Fibroblast of lung (primary cell): ENCODE measurements around the gene C1QTNF7.

ENCODE experiments used
- EZH2 ChIP-seq: IDR thresholded peaks from 2 replicates; pipeline ENCODE4 v1.5.1; 2012; ENCODE audit warnings: low read length, control low read depth, mild to moderate bottlenecking; ENCODE audit errors: missing control alignments
- TF ChIP-seq, protein P1 (sequence below), 2 donors: IDR thresholded peaks in 1 of 2; conservative IDR thresholded peaks in 1 of 2; 1 replicate in 1 of 2; 2 replicates in 1 of 2; pipeline ENCODE4 v1.5.1; 2011 to 2012; ENCODE audit warnings: low read length in 2 of 2, control low read depth in 1 of 2, inconsistent platforms in 1 of 2, low read depth in 1 of 2, mild to moderate bottlenecking in 1 of 2

DNA sequence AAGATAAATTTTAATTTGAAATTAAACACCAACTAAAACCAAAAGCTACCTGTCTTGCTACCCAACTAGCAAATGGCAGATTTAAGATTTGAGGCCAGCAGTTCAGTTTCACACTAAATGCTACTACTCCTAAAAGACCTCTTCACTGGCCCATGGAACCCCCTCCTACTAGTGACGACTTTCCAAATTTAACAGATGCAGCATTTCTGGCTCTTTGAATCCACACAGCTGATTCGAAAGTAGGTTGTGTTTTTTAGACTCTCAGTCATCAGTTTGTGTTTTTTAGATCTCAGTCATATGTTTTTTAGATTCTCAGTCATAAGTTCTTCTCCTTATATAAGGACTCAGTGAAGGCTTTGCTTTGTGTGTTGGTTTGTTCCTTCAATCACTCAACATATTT, 30.8 kb downstream of the C1QTNF7 start:
- TF ChIP-seq, protein P1, sequence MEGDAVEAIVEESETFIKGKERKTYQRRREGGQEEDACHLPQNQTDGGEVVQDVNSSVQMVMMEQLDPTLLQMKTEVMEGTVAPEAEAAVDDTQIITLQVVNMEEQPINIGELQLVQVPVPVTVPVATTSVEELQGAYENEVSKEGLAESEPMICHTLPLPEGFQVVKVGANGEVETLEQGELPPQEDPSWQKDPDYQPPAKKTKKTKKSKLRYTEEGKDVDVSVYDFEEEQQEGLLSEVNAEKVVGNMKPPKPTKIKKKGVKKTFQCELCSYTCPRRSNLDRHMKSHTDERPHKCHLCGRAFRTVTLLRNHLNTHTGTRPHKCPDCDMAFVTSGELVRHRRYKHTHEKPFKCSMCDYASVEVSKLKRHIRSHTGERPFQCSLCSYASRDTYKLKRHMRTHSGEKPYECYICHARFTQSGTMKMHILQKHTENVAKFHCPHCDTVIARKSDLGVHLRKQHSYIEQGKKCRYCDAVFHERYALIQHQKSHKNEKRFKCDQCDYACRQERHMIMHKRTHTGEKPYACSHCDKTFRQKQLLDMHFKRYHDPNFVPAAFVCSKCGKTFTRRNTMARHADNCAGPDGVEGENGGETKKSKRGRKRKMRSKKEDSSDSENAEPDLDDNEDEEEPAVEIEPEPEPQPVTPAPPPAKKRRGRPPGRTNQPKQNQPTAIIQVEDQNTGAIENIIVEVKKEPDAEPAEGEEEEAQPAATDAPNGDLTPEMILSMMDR (conservative IDR thresholded peaks at IDR 0.05 in 1 of 2, IDR thresholded peaks at IDR 0.05 in 1 of 2; ENCODE audit: low read depth in 1 of 2, low read length in 2 of 2) = no peak
- TF ChIP-seq EZH2 = no peak
